C4-2B (cell line): Measurements from ENCODE around the gene APPBP2.

Experiments used
- CTCF ChIP-seq: fragments of 450-650 bp; conservative IDR thresholded peaks from 2 replicates; pipeline ENCODE4 v1.5.1; 2017; ENCODE audit warnings: mild to moderate bottlenecking
- ZFX ChIP-seq: fragments of 450-650 bp; IDR thresholded peaks from 2 replicates; pipeline ENCODE4 v1.6.1; 2017

DNA sequence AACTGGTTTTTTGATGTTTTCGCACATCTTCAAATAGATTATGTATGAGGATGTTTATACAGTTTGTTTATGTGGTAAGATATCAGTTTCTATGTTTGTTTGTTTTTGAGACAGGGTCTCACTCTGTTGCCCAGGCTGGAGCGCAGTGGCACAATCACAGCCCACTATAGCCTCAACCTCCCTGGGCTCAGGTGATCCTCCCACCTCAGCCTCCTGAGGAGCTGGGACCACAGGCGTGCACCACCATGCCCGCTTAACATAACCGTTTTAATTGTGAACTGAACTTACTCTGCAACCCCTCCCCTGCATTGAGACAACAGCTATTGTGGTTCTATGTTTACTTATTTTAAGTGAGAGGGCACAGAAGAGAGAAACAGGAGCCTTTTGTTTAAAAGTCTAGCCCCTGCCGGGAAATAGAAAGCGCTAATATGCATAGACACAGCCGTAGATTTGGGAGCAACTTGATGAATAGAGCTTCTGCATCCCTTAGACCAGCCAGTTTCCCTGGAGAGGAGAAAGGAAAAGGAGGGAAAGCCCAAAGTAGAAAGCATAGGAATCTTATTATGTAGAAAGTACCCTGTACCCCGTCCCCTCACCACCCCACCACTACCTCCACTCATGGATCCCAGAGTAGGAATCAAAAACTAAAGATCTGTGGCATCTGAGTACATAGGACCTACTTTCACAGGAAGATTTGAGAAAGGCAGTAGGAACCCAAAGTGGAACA, 19.6 kb upstream of the APPBP2 start:
- TF ChIP-seq ZFX: no peak
- TF ChIP-seq CTCF: no peak
